GM12878 (cell line): ENCODE measurements around the gene SMIM35. TPM values are rescaled to one million over a fixed set of nuclear protein-coding genes. Genes with fewer than 3 reads are reported as not detected.

Experiments used
- ATAC-seq: fragments of 200-7000 bp; cut with Tn5 transposase; 3 replicates; pipeline ENCODE4 v1.9.1; 2020; ENCODE audit warnings: mild to moderate bottlenecking, moderate library complexity
- BruUV-seq: library from RNA; stranded (reverse); fragments of 400-500 nt; replicated peaks from 2 replicates; lab custom pipeline; 2021; lab: Mats Ljungman, UMichigan
- CTCF ChIA-PET: fragments of 300-600 bp; sonication (Branson Sonifier 250); formaldehyde crosslinking; extraction: SDS; loops from one replicate; lab custom pipeline; 2021; ENCODE audit warnings: inconsistent platforms; lab: Yijun Ruan, JAX
- POLR2A ChIA-PET: fragments of 350-600 bp; formaldehyde crosslinking; extraction: SDS; loops from one replicate; lab custom pipeline; 2021; ENCODE audit warnings: inconsistent platforms; lab: Charles Lee
- RAD21 ChIA-PET: fragments of 300-600 bp; sonication (Branson Sonifier 250); formaldehyde crosslinking; loops from one replicate; lab custom pipeline; 2023; ENCODE audit warnings: antibody characterized with exemption; ENCODE audit not compliant: unreplicated experiment; lab: Charles Lee
- SMC1A ChIA-PET: fragments of 300-600 bp; sonication (Branson Sonifier 250); formaldehyde crosslinking; loops from one replicate; lab custom pipeline; 2023; ENCODE audit not compliant: unreplicated experiment, uncharacterized antibody; lab: Charles Lee
- DNase-seq: peaks from one replicate; pipeline ENCODE4 v3.0.0-alpha.2; 2011; ENCODE audit warnings: low read depth, low spot score
- FAIRE-seq: peaks from 3 replicates; lab custom pipeline; 2011; peaks lifted over from hg19 to GRCh38; lab: Jason Lieb, UNC
- H2AFZ ChIP-seq: 2 replicates; pipeline ENCODE4 v1.6.0; 2011; ENCODE audit warnings: low read depth, low read length, control low read depth; ENCODE audit not compliant: control insufficient read depth
- H3K27ac ChIP-seq: 2 replicates; pipeline ENCODE4 v1.5.1; 2011; ENCODE audit warnings: control low read depth; ENCODE audit not compliant: control insufficient read depth, insufficient read depth
- H3K27me3 ChIP-seq, 2 experiments: replicated peaks in 1 of 2; 2 replicates each; pipeline versions ENCODE4 v1.6.0 to v1.6.1; 2011; ENCODE audit warnings: low read length in 1 of 2; ENCODE audit not compliant: control insufficient read depth in 2 of 2, insufficient read depth in 2 of 2
- H3K36me3 ChIP-seq, 2 experiments: 2 replicates each; pipeline ENCODE4 v1.5.1; 2011; ENCODE audit warnings: low read length in 1 of 2; ENCODE audit not compliant: control insufficient read depth in 2 of 2, insufficient read depth in 2 of 2
- H3K4me1 ChIP-seq: 2 replicates; pipeline ENCODE4 v1.6.1; 2011; ENCODE audit warnings: mild to moderate bottlenecking, low read length, moderate library complexity, mixed read lengths; ENCODE audit not compliant: control insufficient read depth, insufficient read depth
- H3K4me2 ChIP-seq: 2 replicates; pipeline ENCODE4 v1.6.0; 2011; ENCODE audit warnings: control low read depth; ENCODE audit not compliant: control insufficient read depth, insufficient read depth
- H3K4me3 ChIP-seq: fragments of 200-600 bp; sonication (generic); 2 replicates; pipeline ENCODE4 v1.5.1; 2016
- H3K79me2 ChIP-seq: 2 replicates; pipeline ENCODE4 v1.6.0; 2011; ENCODE audit warnings: low read length; ENCODE audit not compliant: control insufficient read depth, insufficient read depth
- H3K9ac ChIP-seq: 2 replicates; pipeline ENCODE4 v1.8.0; 2011; ENCODE audit warnings: low read length, control low read depth, mixed read lengths; ENCODE audit not compliant: control insufficient read depth, insufficient read depth
- H3K9me3 ChIP-seq: replicated peaks from 3 replicates; pipeline ENCODE4 v1.5.1; 2011; ENCODE audit warnings: mild to moderate bottlenecking, low read length; ENCODE audit not compliant: control insufficient read depth, insufficient read depth
- H4K20me1 ChIP-seq: 2 replicates; pipeline ENCODE4 v1.6.0; 2011; ENCODE audit not compliant: control insufficient read depth, insufficient read depth
- BRCA1 ChIP-seq: IDR thresholded peaks from 2 replicates; pipeline ENCODE4 v1.6.1; 2011; ENCODE audit warnings: low read depth, low read length, improper control_type of control experiment
- CBX3 ChIP-seq: fragments of 200-600 bp; sonication (generic); IDR thresholded peaks from 2 replicates; pipeline ENCODE4 v1.6.1; 2016; ENCODE audit warnings: low read depth, borderline replicate concordance
- CBX5 ChIP-seq: sonication (generic); IDR thresholded peaks from 2 replicates; pipeline ENCODE4 v1.6.1; 2016; ENCODE audit warnings: low read depth, moderate library complexity, mild to moderate bottlenecking, inconsistent platforms
- E2F4 ChIP-seq: IDR thresholded peaks from 2 replicates; pipeline ENCODE4 v1.6.1; 2012; ENCODE audit warnings: low read depth, low read length, improper control_type of control experiment
- FOXK2 ChIP-seq: fragments of 450-650 bp; IDR thresholded peaks from 2 replicates; pipeline ENCODE4 v1.6.1; 2017; ENCODE audit warnings: mild to moderate bottlenecking, moderate library complexity
- IRF4 ChIP-seq: IDR thresholded peaks from 2 replicates; pipeline ENCODE4 v1.6.1; 2011; ENCODE audit warnings: low read depth, low read length
- MEF2B ChIP-seq: fragments of 450-650 bp; IDR thresholded peaks from 2 replicates; pipeline ENCODE4 v1.6.1; 2018; ENCODE audit warnings: mild to moderate bottlenecking, moderate library complexity; ENCODE audit not compliant: partially characterized antibody, poor library complexity, severe bottlenecking
- NFIC ChIP-seq: IDR thresholded peaks from 2 replicates; pipeline ENCODE4 v1.6.1; 2012; ENCODE audit warnings: low read depth, mild to moderate bottlenecking, inconsistent platforms, low read length, moderate library complexity
- POLR2A ChIP-seq: IDR thresholded peaks from 2 replicates; pipeline ENCODE4 v1.6.1; 2011; ENCODE audit warnings: low read depth, mild to moderate bottlenecking, low read length
- POLR2AphosphoS5 ChIP-seq: IDR thresholded peaks from 2 replicates; pipeline ENCODE4 v1.6.1; 2011; ENCODE audit warnings: mild to moderate bottlenecking, low read length, inconsistent platforms
- RAD51 ChIP-seq: fragments of 450-650 bp; IDR thresholded peaks from 2 replicates; pipeline ENCODE4 v1.6.1; 2016; ENCODE audit warnings: moderate library complexity, mild to moderate bottlenecking, inconsistent platforms
- RBBP5 ChIP-seq: fragments of 200-600 bp; sonication (generic); conservative IDR thresholded peaks from 2 replicates; pipeline ENCODE4 v1.6.1; 2016
- RCOR1 ChIP-seq: conservative IDR thresholded peaks from 2 replicates; pipeline ENCODE4 v1.6.1; 2012; ENCODE audit warnings: low read depth, low read length, improper control_type of control experiment
- RELB ChIP-seq: fragments of 450-650 bp; IDR thresholded peaks from 2 replicates; pipeline ENCODE4 v1.6.1; 2017; ENCODE audit warnings: low read depth, mild to moderate bottlenecking, moderate library complexity
- SMAD5 ChIP-seq: IDR thresholded peaks from 2 replicates; pipeline ENCODE4 v1.6.1; 2016; ENCODE audit warnings: antibody characterized with exemption, low read depth
- ZNF24 ChIP-seq: fragments of 450-650 bp; IDR thresholded peaks from 2 replicates; pipeline ENCODE4 v1.6.1; 2017; ENCODE audit warnings: antibody characterized with exemption, mild to moderate bottlenecking
- ZNF622 ChIP-seq: fragments of 450-650 bp; IDR thresholded peaks from 2 replicates; pipeline ENCODE4 v1.6.1; 2017; ENCODE audit warnings: mild to moderate bottlenecking, inconsistent platforms
- WGBS: methylation state at CpG from one replicate; pipeline ENCODE4 v1.1.6; 2016; ENCODE audit warnings: low lambda C conversion rate; ENCODE audit not compliant: insufficient replicate concordance, insufficient coverage; ENCODE audit errors: missing lambda C conversion rate; 5-methylcytosine and 5-hydroxymethylcytosine counted together
- in situ Hi-C: fragments of 300-500 bp; cut with MboI; formaldehyde crosslinking; loops from 9 replicates; pipeline ENCODE4 v1.14.3; 2018; ENCODE audit warnings: mixed read lengths
- intact Hi-C: fragments of 100-400 bp; cut with micrococcal nuclease; formaldehyde crosslinking; loops from one replicate; pipeline ENCODE4 v1.14.2; 2022; ENCODE audit not compliant: unreplicated experiment
- polyA plus RNA-seq, 11 experiments: library from polyadenylated mRNA; depleted of rRNA in 4 of 11; unstranded in 6 of 11; stranded (reverse) in 5 of 11; fragments of >200 nt; fragmentation: Nextera tagmentation in 4 of 11; fragmentation: Illumina TruSeq in 1 of 11; extraction: Ambion mirVana in 4 of 11; extraction: Trizol in 1 of 11; gene quantifications; 1 replicate in 1 of 11; 2 replicates in 10 of 11; pipeline versions ENCODE4 v1.2.1 to v1.2.3, GENCODE V29; 2011 to 2016; ENCODE audit warnings: inconsistent platforms in 2 of 11, missing spikeins in 2 of 11, low read depth in 1 of 11
- total RNA-seq, 4 experiments: library from RNA; depleted of rRNA in 3 of 4; stranded (reverse); fragments of >200 nt in 3 of 4; fragmentation: Illumina TruSeq in 1 of 4; extraction: Trizol in 1 of 4; gene quantifications; 2 replicates each; pipeline versions ENCODE4 v1.2.1 to v1.2.3, GENCODE V29; 2013 to 2021

SMIM35 gene
- total and polyA plus RNA-seq, 10 of the 15 experiments (the other 5 are each of a cell fraction or from before 2014, with no cell fraction given), result 0.02 to 1.1 (median 0.05) TPM; not detected in 5

- H3K36me3 ChIP-seq, result no peaks in the 10 kb centered on the region
- TF ChIP-seq ZNF24 (0 out of 2 replicates have a peak, but pooled peaks have one; percentile 23), NFIC (no peak)
- ATAC-seq (peak; percentile 34), DNase-seq (no peak), FAIRE-seq (no peak)
- H3K79me2 ChIP-seq, result no peaks in the 10 kb centered on the region
- ChIA-PET SMC1A (interaction anchor here (1.5 kb wide), 1 partner anchor 12 kb away, joined by 3 read pairs; no protein-coding TSS in a partner anchor), POLR2A (no interaction called here), RAD21 (no interaction called here), CTCF (interaction anchor here (1.0 kb wide), 1 partner anchor 115 kb away, joined by 3 read pairs; no protein-coding TSS in a partner anchor)
- H3K27me3 ChIP-seq, result no peaks in the 10 kb centered on the region; a peak in 2 of 4 replicates
- no peak overlapping the region for H3K4me3 ChIP-seq
- WGBS, result 4% methylated on average over 3 of the region's 3 CpGs
- no peak overlapping the region for H3K27ac ChIP-seq
- in situ Hi-C loops (loop anchor here (25.0 kb wide), 1 partner anchor 628 kb away; no protein-coding TSS in a partner anchor), intact Hi-C loops (no loop called here)
- no peak overlapping the region for H2AFZ ChIP-seq
- H3K4me1 ChIP-seq, result no peaks in the 10 kb centered on the region
- BruUV-seq, result no TSS peak
- H3K4me2 ChIP-seq, result no peak overlapping the region
- no peak overlapping the region for H3K9ac ChIP-seq
- no peaks in the 10 kb centered on the region for H3K9me3 ChIP-seq
- H4K20me1 ChIP-seq, result no peaks in the 10 kb centered on the region
Measured at GRCh38 chr11:118065384-118065783, 21.4 kb downstream of the SMIM35 start.

- Histone ChIP-seq H3K79me2 (no peaks in the 10 kb centered on the region), H2AFZ (no peak overlapping the region), H4K20me1 (no peaks in the 10 kb centered on the region), H3K9me3 (no peaks in the 10 kb centered on the region), H3K36me3 (no peaks in the 10 kb centered on the region), H3K4me1 (no peaks in the 10 kb centered on the region), H3K4me3 (no peak overlapping the region), H3K27me3 (no peaks in the 10 kb centered on the region; a peak in 2 of 4 replicates), H3K4me2 (no peak overlapping the region), H3K27ac (no peak overlapping the region), H3K9ac (no peak overlapping the region)
- in situ Hi-C loops, result loop anchor here (25.0 kb wide), 1 partner anchor 628 kb away; no protein-coding TSS in a partner anchor
- ChIA-PET POLR2A (no interaction called here), SMC1A (interaction anchor here (1.5 kb wide), 1 partner anchor 11 kb away, joined by 3 read pairs; no protein-coding TSS in a partner anchor), RAD21 (no interaction called here), CTCF (interaction anchor here (1.0 kb wide), 2 partner anchors 12 to 115 kb away, joined by 3 to 5 read pairs; no protein-coding TSS in a partner anchor)
- DNase-seq (no peak), FAIRE-seq (no peak), ATAC-seq (no peak)
- no peak for TF ChIP-seq RAD51
- TF ChIP-seq RELB, result no peak
- no peak for TF ChIP-seq RCOR1
- TF ChIP-seq ZNF622, result no peak
- TF ChIP-seq SMAD5, result no peak
- no peak for TF ChIP-seq FOXK2
- no peak for TF ChIP-seq CBX3
- no peak for TF ChIP-seq RBBP5
- no peak for TF ChIP-seq IRF4
- no peak for TF ChIP-seq E2F4
- no peak for TF ChIP-seq POLR2A
- TF ChIP-seq POLR2AphosphoS5, result no peak
- no peak for TF ChIP-seq MEF2B
- TF ChIP-seq CBX5, result no peak
- TF ChIP-seq BRCA1, result no peak
- intact Hi-C loops, result no loop called here
- 49% methylated on average over 9 of the region's 9 CpGs for WGBS
- BruUV-seq, result no TSS peak
Measured at GRCh38 chr11:118064956-118065355, 21.8 kb downstream of the SMIM35 start.
